ENCODE data around the gene ASPA.

Gene ASPA

DNA sequence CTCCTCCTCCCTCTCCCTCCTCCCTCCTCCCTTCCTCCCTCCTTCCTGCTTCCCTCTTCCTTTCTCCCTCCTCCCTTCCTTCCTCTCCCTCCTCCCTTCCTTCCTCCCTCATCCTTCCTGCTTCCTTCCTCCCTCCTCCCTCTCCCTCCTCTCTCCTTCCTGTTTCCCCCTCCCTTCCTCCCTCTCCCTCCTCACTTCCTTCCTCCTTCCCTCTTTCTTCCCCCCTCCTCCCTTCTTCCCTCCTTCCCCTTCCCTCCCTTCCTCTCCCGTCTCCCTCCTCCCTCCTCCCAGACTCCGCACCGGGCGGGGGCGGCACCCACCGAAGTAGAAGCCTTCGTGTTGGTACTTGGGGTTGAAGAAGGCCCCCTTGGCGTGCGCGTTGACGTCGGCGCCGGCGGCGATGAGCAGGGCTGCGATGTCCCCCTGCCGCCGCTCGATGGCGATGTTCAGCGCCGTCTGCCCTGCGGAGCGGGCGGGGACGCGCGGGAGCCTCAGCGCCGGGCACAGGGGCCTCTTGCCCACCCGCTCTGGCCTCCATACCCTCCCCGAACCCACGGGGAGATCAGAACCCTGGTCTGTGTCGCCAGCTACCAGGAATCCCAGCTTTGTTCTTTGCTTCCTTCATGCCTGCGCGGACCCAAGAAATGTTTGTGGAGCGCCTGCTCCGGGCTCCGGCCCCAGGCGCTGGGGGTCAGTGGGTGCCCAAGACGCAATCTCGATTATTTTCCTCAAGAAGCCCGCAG is 59.6 kb downstream of the ASPA start:
- peak; percentile 22 for DNase-seq (ENCODE audit: low read depth)

- DNase-seq (ENCODE audit: low read depth), result no peak
Observed at GRCh38 chr17:3536716-3537115, 60.9 kb downstream of the ASPA start.

- no peak for DNase-seq (ENCODE audit: low read depth)
Observed at GRCh38 chr17:3539881-3540540, 64.2 kb downstream of the ASPA start.

DNA sequence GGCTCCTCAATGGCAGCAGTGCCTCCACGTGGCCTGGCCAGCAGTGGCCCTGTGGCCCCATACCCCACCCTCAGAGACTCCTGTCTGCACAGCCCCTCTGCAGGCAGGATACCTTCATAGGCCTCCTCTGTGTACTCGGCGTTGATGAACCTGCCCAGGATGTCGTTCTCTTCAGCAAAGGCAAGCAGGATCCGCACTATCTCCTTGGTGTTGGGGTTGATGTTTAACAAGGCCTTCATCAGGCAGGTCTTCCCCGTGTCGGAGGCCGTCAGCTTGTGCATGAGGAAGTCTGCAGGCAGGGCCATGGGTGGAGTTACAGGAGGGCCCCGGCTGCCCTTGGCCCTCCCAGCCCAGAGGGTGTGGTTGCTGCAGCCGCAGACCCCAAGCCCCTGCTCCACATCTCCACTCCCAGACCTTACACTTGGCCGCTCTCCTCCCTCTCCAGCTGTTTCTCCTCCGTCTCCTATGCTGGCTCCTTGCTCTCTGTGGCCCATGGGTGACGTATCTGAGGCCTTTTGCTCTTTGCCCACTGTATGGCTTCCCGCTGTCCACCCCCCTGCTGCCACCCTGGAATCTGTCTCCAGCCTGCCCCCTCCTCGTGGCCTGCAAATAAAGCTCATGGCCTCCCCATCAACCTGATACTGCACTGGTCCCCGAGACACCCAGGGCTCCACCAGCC is 66.8 kb downstream of the ASPA start:
- DNase-seq (ENCODE audit: low read depth), result no peak

DNA sequence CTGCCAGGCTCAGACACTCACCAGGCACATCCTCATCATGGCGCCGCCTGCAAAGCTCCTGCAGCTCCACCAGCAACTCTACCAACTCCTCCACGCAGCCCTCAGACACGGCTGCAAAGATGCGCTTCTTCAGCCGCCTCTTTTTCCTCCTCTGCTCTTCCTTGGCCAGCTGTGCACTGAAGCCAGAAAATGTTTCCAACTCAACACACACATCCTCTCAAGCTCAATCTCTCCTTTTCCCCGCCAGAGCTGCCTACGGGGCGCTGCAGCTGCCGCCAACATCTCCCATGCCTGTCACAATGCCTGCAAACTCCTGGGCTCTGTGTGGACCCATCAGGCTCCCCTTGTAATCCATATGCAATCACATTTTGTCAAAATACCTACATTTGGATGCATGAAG is 67.7 kb downstream of the ASPA start:
- DNase-seq (ENCODE audit: low read depth), result no peak

GRCh38 chr17:3544365-3544764 is 68.6 kb downstream of the ASPA start:
- no peak for DNase-seq (ENCODE audit: low read depth)

- DNase-seq (ENCODE audit: low read depth), result no peak
Observed at GRCh38 chr17:3545151-3545550, 69.4 kb downstream of the ASPA start.

DNA sequence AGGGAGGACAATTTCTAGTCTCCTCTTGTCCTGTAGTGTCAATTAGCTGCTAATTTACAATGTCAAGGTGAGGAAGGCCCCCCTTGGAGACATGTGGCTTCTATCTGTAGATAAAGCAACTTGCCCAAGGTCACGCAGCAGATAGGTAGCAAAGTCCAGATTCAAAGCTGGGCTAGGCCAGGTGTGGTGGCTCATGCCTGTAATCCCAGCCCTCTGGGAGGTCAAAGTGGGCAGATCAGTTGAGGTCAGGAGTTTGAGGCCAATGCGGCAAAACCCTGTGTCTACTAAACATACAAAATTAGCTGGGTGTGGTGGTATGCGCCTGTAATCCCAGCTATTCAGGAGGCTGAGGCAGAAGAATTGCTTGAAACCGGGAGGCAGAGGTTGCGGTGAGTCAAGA is 70.7 kb downstream of the ASPA start:
- DNase-seq (ENCODE audit: low read depth), result no peak

- no peak for DNase-seq (ENCODE audit: low read depth)
Observed at GRCh38 chr17:3546997-3547396, 71.2 kb downstream of the ASPA start.

DNA sequence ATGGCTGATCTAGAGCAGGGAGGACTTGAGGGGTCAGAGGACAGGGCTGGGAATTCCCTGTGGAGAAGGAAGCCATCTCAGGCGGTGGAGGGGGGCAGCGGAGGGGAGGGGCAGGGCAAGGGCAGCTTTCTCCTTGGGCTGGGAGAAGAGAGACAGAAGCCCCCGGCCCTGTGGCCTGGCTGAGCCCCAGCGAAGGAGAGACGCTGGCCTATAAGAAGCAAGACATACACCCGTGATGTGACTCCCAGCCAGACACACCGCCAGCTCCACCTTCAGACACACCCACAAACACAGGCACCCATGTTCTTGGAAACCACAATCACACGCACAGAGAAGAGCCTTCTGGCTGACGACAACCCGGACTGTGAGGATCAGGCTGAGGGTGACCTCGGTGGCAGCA is 71.8 kb downstream of the ASPA start:
- no peak for DNase-seq (ENCODE audit: low read depth)

DNA sequence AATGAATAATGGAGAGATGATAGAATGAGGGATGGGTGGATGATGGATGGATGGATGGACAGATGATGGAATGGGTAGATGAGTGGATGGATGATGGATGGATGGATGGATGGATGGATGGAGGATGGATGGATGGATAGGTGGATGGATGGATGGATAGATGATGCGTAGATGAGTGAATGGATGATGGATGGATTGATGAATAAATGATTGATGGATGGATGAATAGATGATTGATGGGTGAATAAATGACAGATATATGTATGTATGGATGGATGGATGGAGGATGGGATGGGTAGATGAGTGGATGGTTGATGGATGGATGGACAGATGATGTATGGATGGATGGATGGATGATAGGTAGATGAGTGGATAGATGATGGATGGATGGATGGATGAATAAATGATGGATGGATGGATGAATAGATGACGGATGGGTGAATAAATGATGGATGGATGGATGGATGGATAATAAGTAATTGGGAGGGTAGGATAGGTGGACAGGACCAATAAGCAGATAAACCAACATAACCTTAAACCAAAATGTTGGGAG is 73.9 kb downstream of the ASPA start:
- no peak for DNase-seq (ENCODE audit: low read depth)

GRCh38 chr17:3551189-3551588 is 75.4 kb downstream of the ASPA start:
- no peak for DNase-seq (ENCODE audit: low read depth)

GRCh38 chr17:3552916-3553315 is 77.1 kb downstream of the ASPA start:
- DNase-seq (ENCODE audit: low read depth), result no peak

Measured in stimulated activated CD4-positive, alpha-beta T cell treated with anti-CD3 and anti-CD28 coated beads, Interleukin-2, amount 100 ng/mL, for 4 hours (primary cell).